HG02884 (cell line): ENCODE data around the gene EPRS1.

ENCODE experiments used
- ATAC-seq: cut with Tn5 transposase; IDR thresholded peaks from one replicate; pipeline ENCODE4 v1.9.1; 2021; ENCODE audit warnings: mild to moderate bottlenecking, moderate library complexity; ENCODE audit not compliant: unreplicated experiment

Gene EPRS1

DNA sequence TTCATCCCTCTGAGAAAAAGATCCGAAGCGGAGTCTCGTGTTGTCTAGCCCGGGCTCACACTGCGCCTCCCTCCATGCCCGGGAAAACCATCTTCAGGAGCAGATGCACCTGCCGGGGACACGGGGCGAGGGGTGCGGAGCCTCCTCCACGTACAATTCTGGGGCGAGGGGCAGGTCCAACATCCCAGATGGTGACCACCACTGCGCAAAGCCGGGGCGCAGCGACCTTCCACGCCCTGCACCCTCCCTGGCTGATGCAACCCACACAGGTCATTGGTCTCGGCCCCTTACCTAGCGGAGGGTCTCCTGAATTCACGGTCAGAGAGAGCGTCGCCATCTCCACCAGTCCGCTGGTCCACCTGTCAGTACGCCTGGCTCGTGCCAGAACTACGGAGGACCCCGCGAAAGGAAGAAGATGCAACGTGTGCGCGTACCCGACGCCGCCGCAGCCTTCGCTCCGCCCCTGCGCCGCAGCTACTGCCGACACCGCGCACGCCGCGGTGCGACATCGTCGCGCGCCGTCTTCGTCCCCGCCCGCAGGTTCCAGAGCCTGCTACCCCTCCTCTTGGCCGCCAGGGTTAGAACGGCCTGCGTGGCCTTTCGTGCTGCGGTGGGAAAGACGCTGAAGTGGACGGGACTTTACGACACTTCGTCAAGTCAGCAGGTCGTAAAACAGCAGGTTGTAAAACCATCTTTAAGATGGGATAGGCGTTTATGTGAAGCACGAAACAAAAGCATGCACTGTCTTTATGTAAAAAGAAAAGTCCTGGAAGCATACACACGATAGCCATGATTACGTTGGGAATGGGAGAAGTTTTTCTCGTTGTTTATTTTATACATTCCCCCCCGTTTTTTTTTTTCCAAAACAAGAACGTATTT is at the start of gene EPRS1:
EPRS1 (minus strand) TSS at position 454 of the 879 bp plus-strand sequence; CDS start at position 337, 117 bp downstream.
- peak; percentile 98 for ATAC-seq

DNA sequence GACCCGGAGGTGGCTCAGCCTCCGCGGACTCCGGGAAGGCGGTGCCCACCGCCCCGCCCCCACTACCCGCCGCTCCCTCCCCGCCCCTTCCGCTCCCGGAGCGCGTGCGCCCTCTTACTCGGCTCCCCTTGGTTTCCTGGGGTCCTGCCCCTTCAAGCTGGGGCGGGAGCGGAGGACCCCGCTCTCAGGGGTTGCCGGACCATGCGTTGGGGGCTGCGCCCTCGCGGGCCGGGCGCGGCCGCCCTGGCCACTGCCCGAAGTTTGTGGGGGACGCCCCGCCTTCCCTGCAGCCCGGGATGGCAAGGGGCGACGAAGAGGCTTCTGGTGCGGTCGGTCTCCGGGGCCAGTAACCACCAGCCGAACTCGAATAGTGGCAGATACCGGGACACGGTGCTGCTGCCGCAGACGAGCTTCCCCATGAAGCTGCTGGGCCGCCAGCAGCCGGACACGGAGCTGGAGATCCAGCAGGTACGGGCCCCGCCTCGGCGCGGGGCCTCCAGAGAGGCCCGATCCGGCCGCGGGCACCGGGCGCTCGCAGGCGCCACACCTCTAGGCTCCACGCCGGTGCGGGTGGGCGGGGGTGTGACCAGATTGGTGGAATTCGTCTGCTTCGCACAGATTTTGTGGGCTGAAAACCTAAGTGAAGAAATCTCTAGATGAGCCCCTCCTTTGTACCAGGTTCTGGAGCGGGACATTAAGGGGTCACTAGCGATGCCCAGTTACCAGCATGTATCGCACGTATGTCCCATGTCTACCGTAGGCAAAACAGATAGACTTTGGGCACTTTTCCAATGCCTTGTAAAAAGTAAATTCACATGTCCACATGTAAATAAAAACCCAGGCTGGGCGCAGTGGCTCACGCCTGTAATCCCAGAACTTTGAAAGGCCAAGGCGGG is 48.0 kb upstream of the EPRS1 start, which contains the start of gene IARS2:
IARS2 (plus strand) TSS at position 117 of the 896 bp plus-strand sequence; CDS start at position 202, 85 bp downstream.
- ATAC-seq = peak; percentile 47

DNA sequence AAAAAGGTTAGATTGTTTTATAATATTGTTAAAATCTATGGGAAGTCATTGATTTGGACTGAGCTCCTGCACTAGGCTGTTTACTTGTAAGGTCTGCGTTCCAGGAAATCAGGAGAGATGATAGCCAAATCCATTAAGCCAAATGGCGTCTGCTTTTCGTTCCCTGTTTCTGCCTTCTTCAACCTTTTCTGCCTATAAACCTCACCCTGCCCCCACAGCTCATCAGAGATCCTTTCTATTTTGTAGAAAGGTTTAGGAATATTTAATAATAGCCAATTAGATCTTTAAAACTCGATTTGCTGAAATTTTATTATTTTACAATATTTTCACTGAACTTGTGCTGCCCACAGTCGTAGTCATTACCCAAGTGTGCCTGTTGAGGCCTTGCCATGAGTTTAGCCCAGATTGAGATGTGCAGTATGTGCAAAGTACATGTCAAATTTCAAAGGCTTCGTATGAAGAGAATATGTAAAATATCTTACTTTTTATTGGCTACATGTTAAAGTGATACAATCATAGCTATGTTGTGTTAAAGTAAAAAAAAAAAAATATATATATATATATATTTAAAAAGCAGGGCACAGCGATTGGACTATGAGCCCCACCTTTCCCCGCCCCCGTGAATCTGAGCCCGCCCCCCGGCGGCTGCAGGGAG is 47.2 kb upstream of the EPRS1 start:
- ATAC-seq = no peak

DNA sequence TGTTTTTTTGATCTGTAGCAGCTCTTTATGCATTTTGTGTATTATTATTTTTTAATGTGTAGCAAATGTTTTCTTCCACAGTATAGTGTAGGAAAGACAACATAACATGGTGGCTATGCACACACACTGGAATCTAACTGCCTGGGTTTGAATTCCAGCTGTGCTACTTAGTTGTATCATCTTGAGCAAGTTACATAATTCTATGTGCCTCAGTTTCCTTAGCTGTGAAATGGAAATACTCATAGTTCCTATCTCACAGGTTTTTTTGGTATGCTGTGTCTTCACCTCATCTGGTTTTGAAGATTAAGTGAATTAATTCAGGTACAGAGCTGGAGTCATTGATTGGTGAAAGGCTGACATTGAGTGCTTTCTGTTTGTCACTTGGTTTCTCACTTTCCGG is 46.4 kb upstream of the EPRS1 start:
- no peak for ATAC-seq

DNA sequence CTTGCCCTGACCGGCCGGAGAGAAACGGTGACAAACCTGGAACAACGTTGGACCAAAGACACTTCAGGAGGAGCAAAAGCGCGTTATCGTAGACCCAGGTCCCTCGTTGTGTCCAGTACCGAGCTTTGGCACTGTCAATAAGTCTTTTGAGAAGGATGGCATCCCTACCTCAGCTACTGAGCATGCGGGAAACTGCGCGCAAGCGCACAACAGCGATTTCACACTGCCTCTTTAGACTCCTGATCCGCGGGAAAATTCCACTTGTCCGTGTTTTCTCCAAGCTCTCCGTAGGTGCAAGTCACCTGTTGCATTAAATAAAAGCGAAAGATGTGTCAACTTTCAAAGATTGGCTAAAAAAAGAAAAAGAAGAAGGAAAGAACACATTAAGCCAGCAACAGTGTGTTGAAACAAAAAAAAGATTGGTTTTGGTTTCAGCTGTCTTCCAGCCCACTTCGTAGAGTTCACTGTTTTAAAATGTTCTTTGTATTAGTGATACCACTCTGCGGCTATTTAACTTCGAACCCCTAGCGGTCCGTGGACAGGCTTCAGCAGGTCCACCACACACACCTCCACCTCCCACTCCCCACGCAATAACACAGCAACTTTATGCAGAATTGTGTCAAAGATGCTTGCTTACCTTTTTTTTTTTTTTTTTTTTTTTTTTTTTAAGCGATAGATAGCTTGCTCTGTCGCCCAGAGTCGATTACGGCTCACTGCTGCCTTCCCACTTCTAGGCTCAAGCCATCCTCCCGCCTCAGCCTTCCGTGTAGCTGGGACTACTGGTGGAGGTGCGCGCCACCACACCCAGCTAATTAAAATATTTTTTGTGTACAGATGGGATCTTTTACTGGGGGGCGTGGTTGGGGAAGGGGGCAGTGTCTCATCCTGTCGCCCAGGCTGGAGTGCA is 43.6 kb upstream of the EPRS1 start, which contains the start of gene BPNT1:
BPNT1 (minus strand) TSS at position 139 of the 907 bp plus-strand sequence. CDS start 9,942 bp downstream, outside the sequence.
- ATAC-seq = peak; percentile 50

DNA sequence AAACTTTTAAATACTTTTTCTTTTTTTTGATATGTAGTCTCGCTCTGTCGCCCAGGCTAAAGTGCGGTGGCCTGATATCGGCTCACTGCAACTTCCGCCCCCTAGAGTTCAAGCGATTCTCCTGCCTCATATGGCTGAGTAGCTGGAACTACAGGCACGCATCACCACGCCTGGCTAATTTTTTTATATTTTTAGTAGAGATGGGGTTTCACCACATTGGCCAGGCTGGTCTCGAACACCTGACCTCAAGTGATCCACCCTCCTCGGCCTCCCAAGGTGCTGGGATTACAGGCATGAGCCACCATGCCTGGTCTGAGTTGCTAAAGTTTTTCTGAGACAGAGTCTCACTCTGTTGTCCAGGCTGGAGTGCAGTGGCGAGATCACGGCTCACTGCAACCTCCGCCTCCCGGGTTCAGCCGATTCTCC is 40.0 kb upstream of the EPRS1 start:
- ATAC-seq = peak; percentile 52

DNA sequence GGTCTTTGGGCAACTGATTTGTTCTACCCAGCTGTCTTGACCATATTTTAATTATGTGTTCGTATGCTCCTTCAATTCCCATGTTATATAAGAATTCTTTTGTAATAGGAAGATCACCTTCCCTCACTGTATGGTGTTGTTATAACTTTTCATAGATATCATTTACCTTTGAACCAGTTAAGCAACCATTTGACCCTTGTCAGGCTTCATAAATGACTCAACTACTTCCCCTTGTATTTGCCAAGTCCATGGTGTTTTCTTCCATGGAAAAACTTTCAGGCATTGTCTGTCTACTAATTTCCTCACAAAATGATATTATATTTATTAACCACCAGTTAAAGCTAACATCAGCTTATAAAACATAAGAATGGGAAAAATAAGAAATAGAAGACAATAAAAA is 38.2 kb upstream of the EPRS1 start:
- no peak for ATAC-seq

DNA sequence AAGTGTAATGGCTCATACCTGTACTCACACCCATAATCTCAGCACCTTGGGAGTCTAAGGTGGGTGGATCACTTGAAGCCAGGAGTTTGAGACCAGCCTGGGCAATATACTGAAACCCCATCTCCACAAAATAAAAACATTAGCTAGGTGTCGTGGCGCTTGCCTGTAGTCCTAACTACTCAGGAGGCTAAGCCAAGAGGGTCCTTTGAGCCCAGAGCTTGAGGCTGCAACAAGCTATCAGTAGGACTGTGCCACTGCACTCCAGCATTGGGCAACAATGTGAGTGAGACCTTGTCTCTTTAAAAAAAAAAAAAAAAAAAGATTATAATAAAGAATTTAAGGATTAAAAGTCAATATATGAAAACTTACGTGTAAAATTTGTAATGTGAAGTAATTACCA is 31.6 kb upstream of the EPRS1 start:
- no peak for ATAC-seq

DNA sequence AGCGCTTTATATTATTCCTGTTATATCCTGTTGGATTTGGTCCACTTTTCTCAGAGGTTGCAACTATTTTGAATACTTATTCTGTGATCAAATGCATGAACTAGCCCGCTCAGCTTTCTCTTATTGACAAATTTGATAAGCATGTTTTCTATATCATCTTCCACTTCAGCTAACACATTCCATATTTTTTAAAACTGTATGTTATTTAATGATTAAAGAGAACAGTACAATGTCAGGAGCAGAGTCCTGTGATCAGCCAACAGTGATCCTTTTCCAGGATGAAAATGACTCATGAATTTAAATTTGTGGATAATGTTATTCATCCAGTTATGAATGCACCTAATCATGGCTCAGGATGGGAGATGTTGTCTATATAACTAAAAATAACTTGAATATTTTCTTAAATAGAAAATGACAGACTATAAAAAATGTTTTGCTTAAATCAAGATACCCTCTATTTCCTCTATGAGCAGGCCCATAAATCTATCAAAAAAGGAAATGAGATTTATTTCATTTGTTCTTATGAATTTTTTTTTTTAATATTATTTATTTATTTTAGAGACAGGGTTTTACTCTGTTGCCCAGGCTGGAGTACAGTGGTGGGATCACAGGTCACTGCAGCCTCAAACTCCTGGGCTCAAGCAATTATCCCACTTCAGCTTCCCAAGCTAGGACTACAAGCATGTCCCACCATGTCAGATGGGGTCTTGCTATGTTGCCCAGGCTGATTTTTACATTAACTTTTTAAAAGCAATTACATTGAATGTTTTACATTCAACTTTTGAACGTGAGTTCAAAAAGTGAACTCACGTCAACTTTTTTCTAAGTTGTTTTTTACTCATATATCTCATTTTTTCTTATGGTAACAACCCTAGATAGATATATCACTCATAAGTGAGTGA is 30.8 kb upstream of the EPRS1 start:
- ATAC-seq = no peak

DNA sequence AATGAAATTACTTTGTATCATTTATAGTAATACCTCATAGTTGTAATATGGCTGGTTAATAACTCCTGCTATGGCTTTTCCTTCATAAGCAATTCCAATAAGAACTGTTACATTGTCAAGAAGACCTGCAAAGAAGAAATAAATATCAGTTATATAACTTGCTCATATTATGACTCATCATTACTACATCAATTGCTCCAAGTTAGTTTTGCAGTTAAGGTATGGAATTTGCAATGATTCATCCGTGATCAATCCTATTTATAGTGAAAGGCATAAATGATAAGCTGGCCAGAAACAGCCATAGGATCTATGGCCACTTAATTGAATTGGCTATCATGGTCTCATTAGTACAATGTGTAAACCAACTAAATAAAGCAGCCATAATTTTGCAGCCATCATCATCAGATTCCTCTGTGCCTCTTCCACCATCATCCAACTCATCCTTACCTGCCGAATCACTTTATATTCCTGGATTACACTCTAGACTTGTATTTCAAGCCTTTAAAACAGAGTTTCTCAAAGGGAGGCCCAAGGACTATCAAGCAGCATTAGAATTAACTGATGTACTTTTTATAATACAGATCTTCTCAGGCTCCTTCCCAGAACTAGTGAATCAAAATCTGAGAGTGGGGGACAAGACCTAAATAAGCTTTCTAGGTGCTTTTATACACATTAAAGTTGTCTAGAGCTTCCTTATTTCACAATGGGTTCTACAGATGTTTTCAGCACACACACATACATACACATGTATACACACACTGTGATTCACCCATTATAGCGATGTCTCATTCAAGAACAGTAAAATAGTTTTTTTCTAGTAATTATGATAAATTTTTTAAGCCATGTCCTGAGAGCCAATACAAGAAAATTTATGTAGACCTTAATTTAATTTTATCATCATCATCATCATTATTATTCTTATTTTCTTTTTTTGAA is 21.2 kb upstream of the EPRS1 start:
- ATAC-seq = no peak

DNA sequence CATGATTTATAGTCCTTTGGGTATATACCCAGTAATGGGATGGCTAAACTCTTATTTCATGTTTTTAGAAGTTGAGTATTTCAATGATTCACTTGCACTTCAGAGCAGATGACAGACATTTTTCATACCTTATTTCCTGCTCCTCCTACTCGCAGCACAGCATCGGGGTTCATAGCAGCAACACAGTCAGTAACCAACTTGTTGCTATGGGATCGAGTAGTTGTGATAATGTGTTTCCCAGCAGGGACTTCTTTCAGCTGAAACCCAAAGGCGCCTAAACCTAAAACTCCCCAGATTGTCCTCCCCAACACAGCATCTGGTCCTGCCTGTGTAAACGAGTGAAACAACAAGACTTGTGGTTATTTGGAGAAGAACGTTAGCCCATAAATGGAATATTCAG is 16.3 kb upstream of the EPRS1 start:
- no peak for ATAC-seq

DNA sequence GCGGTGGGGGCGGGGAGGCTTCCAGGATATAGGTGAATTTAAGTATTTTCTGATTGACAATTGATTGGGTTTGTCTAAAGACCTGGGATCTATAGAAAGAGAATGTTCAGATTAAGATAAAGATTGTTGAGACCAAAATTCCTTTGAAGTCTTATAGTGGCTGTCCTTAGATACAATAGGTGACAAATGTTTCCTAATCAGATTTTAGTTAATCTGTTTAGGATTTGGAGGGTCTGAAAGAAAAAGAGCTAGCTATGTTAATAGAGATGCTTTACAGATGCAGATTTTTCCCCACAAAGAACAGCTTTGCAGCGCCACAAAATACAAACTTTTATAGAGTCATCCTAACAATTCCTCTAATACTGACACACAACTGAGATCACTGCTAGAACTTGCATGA is 14.6 kb upstream of the EPRS1 start:
- no peak for ATAC-seq

DNA sequence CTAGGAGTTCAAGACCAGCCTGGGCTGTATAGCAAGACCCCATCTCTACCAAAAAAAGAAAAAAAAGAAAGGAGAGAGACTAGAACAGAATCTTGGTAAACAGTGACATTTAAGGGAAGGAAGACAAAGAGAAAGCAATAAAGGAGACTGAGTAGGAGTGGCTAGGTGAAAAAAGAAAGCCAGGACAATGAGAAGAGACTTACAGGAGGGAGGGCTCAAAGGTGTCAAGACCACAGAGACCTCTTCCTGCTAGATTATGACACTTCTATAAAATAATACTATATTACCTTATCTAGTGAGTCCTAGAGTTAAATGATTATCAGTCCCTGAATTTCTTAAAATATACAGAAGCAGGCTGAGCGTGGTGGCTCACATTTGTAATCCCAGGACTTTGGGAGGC is 10.1 kb upstream of the EPRS1 start:
- ATAC-seq = no peak

DNA sequence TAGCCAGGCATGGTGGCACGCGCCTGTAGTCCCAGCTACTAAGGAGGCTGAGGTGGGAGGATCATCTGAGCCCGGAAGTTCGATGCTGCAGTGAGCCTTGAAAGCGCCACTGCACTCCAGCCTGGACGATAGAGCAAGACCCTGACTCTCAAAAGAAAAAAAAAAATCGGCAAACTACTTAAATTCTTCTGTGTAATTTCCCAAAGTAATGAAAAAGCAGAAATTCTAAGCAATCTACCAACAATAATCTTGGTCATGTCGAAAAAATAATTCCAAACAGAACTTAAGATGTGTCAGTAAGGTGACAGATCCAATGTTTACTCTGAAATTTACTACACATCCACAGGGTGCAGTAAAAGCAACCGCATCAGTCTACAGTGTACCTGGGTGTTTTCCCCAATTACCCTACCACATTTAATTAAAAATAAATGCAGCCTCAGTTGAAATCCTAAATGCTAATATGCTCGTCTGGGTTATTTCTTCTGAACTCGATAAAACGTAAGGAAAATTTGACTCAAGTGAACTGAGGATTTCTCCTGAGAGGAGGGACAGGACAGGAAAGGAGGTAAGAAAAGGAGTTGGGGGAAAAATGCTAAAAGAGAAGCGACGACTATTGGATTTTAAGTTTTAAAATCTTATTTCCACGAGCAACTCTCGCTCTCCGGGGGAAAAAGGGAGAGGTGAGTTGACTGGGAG is 801 bp downstream of the EPRS1 start:
- no peak for ATAC-seq

DNA sequence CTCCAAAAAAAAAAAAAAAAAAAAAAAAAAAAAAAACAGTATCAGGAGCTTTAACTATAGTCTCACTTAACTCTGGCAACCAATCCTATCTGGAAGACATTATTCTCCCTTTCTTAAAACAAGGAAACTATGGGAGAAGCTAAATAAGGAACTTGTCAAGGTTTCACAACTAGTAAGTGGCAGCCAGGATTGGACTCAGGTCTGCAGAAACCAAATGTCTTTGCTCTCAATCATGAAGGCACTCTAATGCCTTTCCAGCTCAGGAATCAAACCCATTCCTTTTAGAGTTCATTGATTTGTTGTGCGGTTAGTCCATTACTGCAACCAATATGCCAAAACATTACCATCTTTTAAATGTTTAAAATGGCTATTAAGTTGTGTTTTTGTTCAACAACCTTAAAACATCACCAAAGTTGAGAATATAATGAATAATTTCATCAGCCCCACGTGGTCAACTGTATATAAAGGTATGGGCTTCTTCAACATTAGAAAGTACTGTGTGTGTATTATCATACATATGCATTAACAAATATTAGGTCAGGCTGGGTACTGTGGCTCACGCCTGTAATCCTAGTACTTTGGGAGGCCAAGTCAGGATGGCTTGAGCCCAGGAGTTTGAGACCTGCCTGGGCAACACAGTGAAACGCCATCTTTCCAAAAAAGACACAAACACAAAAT is 1.5 kb downstream of the EPRS1 start:
- ATAC-seq = no peak

DNA sequence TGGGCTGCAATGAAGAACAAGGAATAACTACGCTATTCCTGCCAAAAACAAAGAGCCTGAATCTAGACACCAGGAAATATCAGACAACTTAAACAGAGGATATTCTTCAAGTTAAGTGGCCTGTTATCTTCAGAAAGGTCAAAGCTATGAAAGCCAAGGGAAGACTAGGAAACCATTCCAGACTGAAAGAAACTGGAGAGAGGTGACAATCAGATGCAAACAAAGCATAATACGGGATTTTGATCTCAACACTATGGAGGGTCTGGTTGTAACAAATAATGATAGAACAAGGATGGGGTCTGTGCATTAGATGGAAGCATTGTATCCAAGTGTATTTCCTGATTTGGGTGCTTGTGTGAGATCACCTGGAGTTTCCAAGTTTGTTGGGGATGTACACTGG is 2.7 kb downstream of the EPRS1 start:
- ATAC-seq = no peak
